ENCODE results near the gene RGPD3.
"Not testable (repeated sequence)": the region's sequence is repeated elsewhere in the genome, so short reads cannot be mapped to it uniquely, and the experiment has no call there.

RGPD3 gene

DNA sequence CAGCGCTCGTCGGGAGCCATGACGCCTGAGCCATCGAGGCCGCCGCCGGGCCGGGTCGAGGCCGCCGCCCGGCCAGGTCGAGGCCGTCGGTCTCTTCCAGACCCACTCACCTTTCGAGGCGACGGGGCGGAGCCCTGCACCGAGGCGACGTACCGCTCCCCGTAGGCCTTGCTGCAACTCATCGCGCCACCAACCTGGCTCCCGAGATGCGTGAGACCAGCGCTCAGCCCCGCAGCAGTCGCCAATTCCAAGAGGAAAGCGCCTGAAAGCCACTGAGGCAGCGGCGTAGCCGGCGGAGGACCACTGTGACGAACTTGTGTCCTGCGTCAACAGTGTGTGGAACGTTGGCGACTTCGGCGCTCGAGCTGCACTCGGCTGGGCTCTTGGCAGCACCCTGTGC lies at the start of gene RGPD3:
Gene RGPD3 (minus strand): TSS at position 307 of the 400 bp plus-strand sequence. CDS start 125 bp downstream, at position 182.
- not testable (repeated sequence) for DNase-seq (ENCODE audit: low read depth in 1 of 2, low spot score in 1 of 2)

DNA sequence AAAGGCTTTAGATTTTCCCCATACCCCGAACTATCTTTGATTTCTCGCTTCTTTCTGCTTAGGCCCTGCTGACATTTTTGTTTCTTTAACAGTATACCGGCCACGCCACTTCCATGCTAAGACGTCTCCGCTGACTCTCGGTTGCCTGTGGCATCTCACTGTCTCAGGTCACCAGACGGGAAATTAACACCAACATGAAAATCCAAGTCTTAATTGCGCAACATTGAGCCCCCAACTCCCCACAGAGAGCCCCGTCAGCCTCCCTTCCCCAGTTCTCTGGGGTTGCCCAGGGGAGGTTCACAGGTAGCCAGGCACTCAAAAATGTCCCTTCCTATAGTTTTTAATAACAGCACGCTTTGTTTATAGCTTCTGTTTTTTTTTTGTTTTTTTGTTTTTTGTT lies 49.1 kb upstream of the RGPD3 start:
- DNase-seq (ENCODE audit: low read depth in 1 of 2, low spot score in 1 of 2): no peak

DNA sequence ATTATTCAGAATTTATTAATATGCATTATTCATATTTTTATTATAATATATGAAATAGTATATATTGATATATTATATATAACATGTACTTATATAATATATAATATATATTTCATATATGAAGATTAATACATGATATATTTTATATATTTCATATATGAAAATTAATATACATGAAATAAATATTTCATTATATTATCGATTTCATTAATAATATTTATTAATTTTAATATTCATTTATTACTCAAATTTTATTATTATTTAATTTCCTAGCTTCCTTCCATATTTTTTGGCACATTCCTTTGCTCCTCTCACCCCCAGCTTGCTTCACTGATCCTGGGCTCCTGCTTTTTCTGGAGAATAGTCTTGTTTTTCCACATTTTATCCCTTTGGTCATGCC lies 48.7 kb upstream of the RGPD3 start:
- DNase-seq (ENCODE audit: low read depth in 1 of 2, low spot score in 1 of 2): no peak

DNA sequence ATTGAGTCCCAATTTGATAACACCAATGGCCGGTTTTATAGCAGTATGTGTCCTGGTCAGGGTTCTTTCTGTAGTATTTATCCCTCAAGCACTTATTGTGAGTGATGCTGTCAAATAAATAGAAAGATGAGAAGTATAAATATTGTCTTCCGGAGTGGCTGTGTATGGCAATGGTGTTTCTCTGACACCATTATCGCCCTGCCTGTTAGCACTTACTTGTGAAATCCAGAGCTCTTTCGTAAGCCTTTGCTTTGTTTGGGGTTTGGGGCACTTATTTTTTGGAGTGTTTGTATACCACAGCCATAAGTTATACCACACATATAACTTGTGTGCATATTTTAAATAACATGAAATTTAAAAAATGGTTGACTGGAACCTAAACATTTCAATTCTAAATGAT lies 48.2 kb upstream of the RGPD3 start:
- DNase-seq (ENCODE audit: low read depth in 1 of 2, low spot score in 1 of 2): no peak

DNA sequence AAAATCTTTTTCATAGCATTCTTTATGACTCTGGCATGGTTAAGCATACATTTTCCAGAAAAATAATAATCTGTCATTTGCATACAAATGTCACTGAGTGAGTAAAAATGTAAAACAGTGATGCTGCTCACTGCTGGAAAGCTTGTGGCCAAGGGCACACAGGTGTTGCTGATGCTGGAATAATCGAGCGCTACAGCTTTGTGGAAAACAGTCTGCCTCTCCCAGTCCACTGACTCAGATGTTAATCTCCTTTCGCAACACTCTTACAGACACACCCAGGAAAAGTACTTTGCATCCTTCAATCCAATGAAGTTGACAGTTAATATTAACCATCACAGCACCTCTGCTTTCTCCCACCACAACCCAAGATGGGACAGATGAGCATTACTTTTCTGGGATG lies 46.6 kb upstream of the RGPD3 start:
- DNase-seq (ENCODE audit: low read depth in 1 of 2, low spot score in 1 of 2): not testable (repeated sequence)

DNA sequence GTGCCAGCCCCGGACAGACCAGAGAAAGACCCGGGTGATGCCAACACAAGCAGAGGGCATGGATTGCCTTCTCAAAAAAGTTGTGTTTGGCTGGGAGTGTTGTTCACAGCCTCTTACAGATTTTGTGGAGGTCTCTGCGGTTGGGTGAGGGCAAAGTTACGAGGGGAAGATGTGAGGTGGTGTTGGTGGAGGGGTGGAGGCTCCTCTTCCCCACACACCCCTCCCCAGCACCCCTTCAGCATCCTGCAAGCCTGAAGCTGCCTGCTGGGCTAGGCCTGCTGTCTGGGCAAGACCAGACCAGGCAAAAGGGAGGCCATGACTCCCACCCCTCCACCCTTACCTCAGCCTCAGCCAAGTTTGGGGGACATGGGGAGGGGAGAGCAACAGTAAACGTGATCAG lies 45.2 kb upstream of the RGPD3 start:
- not testable (repeated sequence) for DNase-seq (ENCODE audit: low read depth in 1 of 2, low spot score in 1 of 2)

DNA sequence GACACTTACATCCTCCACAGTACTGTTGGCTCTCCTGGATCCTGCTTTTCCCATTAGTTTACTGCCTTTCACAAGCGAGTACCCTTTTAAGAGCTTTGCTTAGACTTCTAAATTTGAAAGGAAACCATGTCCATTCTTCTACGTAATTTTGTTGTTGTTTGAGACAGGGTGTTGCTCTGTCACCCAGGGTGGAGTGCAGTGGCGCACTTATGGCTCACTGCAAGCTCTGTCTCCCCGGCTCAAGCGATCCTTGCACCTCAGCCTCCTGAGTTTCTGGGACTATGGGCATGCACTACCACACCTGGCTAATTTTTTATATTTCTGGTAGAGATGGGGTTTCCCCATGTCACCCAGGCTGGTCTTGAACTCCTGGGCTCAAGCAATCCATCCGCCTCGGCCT lies 43.7 kb upstream of the RGPD3 start:
- not testable (repeated sequence) for DNase-seq (ENCODE audit: low read depth in 1 of 2, low spot score in 1 of 2)

DNA sequence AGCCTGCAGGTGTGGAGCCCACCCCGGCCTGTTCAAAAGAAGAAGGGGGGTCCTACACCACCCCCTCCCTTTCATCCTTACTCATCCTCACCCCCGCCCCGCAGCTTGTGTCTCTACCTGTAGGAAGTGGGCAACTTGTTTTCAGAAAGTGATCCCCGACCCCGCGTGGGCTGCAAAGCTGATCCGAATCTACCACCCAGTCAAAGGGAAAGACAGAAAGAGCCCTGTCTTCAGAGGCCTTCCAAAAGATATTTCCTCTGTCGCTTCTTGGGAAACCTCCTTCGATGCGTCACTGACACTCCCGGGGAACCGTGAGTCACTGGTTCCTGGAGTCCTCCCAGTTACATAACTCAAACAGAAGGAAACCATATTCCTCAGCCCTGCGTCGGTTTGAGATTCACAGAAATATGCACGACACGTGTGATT lies 43.3 kb upstream of the RGPD3 start:
- not testable (repeated sequence) for DNase-seq (ENCODE audit: low read depth in 1 of 2, low spot score in 1 of 2)

DNA sequence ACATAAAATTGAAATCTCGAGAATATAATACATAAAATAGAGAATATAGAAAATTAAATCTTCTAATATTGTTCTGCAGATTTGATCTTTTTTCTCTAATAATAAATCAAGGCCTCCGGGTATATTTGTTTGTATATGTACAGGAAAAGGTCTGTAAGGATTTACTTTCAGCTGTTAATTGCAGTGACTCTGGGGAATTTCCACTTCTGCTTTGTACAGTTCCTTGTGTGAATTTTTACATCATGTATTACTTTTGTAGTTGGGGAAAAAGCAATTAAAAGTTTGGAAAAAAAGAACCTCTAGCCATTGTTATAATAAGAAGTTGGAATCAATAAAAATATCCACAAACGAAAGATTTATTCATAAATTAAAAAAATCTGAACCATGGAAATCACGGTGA lies 42.6 kb upstream of the RGPD3 start:
- not testable (repeated sequence) for DNase-seq (ENCODE audit: low read depth in 1 of 2, low spot score in 1 of 2)

DNA sequence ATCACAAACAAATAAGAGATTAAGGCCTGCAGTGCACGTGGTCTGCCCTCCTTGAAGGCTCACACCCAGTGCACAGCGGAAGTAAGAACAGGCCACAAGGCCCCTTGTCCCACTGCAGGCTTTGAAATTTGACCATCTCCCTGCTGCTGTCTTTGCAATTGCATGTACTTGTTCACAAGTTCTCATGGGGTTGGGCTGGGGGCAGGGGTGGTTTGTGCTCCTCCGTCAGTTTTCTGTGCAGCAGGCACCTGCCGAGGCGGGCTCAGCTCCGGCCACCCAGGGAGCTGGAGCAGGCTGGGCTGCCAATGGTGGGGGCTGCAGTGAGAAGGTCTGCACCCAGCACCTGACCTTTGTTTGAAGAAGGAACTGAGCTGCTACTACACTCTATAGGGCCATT lies 41.2 kb upstream of the RGPD3 start:
- not testable (repeated sequence) for DNase-seq (ENCODE audit: low read depth in 1 of 2, low spot score in 1 of 2)

DNA sequence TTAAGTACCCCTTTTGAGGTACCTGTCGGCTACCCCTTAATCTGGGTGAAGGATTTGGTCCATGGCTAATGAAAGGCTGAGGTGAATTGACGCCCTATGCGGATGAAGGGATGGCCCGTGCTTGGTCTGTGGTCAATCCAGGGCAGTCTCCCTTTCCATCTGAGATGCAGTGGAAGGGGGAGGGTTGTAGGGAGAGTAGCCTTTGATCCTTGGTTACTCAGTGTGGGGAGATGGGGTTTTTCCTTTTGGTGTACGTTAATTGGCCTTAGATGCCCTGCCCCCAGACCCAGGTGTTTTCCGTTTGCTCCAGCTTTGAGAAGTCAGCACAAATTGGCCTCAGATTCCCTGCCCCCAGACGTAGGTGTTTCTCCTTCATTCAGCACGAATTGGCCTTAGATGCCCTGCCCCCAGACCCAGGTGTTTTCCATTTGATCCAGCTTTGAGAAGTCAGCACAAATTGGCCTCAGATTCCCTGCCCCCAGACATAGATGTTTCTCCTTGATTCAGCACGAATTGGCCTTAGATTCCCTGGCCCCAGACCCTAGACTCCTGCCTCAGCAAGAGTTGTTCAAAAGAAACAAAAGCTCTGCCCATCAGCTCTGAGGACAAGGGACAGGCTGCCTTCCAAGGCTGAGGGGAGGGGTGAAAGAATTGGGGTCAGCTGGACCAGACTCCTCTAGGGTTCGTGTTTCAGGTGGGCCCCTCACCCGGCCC lies 40.6 kb upstream of the RGPD3 start:
- not testable (repeated sequence) for DNase-seq (ENCODE audit: low read depth in 1 of 2, low spot score in 1 of 2)

DNA sequence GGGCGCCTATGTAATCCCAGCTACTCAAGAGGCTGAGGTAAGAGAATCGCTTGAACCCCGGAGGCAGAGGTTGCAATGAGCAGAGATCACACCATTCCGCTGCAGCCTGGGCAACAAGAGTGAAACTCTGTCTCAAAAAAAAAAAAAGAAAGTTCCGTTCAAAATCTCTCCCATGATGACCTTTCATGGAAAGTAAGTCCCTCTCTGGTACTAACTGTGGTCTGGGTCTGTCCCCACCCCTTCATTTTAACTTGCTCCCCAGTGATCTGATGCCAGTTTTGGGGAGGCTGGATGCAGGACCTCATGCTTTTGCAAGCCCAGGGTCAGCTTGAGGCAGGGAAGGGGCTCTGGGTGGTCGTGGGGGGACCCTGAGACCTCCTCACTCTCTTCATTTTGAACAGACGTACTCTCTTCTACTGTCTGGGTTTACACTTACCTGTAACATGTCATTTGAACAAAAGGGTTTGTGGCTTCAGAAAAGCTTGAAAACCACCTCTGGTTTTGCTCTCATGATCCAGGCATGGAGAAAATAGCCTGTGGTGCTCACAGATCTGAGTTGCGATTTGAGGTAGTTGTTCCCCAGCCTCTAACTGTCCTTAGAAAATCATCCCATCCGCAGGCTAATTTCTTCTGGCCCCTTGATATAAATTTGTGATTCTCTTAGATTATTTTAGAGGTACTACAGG lies 37.9 kb upstream of the RGPD3 start:
- DNase-seq (ENCODE audit: low read depth in 1 of 2, low spot score in 1 of 2): not testable (repeated sequence)

DNA sequence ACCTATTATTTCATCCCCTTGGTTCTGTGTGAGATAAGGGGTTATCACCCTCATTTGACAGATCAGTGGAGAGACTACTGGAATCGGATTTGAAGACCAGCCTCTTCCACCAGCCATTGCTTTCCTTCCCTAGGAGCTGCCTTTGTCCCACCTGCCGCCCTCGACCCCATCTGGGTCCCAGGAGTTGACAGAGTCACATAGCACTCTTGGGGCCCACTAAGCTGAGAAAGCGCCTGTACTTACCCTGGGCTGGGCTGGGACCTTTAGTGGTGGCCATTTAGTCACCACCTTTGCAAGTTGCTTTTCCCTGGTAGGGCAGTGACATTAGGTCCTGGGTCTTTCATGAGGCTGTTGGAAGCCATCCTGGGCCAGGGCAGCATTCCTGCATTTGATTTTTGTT lies 36.6 kb upstream of the RGPD3 start:
- not testable (repeated sequence) for DNase-seq (ENCODE audit: low read depth in 1 of 2, low spot score in 1 of 2)

DNA sequence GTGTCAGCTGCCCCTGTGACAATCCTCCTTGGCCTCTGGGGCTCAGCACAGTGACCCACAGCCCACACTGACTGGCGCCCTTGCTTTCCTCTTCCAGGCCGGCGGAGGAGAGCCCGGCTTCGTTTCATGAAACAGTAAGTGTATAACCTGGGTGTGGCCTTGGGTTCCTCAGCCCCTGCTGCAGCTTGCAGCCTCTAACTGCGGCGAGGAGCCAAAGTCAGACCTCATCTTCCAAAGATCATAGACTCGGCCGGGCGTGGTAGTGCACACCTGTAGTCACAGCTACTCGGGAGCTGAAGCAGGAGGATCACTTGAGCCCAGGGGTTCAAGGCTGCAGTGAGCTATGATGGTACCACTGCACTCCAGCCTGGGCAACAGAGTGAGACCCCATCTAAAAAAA lies 36.0 kb upstream of the RGPD3 start:
- not testable (repeated sequence) for DNase-seq (ENCODE audit: low read depth in 1 of 2, low spot score in 1 of 2)

DNA sequence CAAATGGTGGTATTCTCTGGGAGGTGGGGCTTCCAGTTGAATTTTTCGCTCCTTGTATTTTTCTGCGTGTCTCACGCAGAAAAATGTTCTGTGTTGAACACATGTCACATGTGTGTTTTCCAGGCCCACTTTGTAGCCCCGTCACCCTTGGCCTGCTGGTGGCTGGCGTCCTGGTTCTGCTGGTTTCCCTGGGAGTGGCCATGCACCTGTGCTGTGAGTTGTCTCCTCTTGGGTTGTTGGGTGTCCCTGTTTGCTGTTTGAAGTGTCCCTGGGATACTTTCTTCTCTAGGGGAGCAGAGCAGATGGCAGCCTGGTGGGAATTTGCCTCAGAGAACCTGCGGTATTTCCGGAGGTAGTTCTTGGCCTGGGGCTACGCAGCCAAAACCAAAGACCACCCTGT lies 34.1 kb upstream of the RGPD3 start:
- not testable (repeated sequence) for DNase-seq (ENCODE audit: low read depth in 1 of 2, low spot score in 1 of 2)

DNA sequence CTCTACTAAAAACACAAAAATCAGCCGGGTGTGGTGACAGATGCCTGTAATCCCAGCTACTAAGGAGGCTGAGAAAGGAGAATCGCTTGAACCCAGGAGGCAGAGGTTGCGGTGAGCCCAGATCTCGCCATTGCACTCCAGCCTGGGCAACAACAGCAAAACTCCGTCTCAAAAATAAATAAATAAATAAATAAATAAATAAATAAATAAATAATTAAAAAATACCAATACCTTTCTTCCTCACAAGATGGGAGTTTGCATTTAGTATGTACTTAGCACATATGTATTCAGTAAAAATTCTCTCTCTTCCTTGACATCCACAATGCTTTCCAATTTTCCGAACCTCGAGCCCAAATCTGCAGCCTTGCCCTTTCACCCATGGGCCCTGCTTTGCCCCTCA lies 32.1 kb upstream of the RGPD3 start:
- DNase-seq (ENCODE audit: low read depth in 1 of 2, low spot score in 1 of 2): not testable (repeated sequence)

DNA sequence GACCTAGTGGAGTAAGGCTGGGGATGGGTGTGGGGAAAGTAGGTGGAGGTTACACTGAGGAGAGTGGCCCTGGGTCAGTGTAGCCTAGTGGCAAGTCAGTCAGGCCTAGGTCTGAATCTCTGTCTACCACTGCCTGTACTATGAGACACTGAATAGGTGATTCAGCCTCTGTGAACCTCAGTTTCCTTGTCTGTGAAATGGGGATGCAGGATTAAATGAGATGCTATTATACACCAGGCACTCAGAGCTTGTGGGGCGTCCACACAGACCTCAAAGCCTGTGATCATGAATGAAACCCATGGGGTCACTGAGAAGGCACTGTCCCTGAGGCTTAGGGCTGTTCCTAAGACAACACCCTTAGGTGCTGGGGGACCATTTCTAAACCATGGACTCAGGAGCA lies 30.3 kb upstream of the RGPD3 start:
- not testable (repeated sequence) for DNase-seq (ENCODE audit: low read depth in 1 of 2, low spot score in 1 of 2)

DNA sequence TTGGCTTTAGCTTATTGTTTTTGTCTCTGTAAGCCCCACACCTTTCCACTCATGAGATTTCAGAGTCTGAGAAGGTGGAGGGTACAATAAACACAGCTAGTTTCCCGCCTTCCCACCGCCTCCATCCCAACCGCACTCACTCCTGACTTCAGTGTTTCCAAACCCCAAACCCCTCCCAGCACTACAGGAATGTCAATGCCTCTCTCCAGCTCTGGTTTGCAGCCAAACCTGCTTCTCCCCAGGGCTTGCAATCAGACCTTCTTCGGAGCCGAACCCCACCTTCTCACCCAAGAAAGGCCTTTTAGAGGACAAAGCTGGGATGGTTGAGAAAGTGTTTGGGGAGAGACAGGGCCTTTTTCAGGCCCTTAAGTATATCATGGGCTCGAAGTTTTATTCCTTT lies 24.7 kb upstream of the RGPD3 start:
- DNase-seq (ENCODE audit: low read depth in 1 of 2, low spot score in 1 of 2): not testable (repeated sequence)

DNA sequence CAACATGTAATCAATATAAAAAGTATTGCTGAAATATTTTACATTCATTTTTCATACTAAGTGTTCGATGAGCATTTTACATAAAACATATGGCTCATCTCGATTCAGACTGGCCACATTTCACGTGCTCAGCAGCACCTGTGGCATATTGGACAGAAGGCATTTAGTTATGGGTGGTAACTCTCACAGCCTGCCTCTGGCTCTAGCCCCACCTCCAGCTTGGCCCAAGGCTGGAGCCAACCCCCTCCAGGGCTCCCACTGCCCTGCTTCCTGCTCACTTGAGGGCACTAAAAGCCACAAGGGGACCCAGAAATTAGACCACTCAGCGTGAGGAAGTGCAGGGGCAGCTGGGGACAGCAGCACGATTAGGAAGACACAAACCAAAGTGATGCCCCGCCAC lies 24.2 kb upstream of the RGPD3 start:
- not testable (repeated sequence) for DNase-seq (ENCODE audit: low read depth in 1 of 2, low spot score in 1 of 2)

DNA sequence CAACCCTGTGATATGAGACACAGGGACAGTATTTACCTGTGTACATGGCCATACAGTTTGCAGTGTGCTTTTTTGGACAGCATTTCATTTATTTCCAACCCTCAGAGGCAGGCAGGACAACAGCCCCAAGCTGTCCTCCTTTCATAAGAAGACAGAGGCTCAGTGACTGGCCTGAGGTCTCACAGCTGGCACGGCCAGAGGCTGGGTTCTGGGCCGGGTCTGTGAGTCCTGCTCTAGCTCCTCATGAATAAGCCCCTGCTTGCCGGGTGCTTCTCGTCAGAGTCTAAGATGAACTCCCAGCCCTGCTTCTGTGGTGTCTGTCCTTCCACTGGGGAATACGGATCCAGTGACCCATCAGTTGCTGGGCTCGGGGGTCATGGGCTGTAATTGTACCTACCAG lies 21.5 kb upstream of the RGPD3 start:
- DNase-seq (ENCODE audit: low read depth in 1 of 2, low spot score in 1 of 2): not testable (repeated sequence)

DNA sequence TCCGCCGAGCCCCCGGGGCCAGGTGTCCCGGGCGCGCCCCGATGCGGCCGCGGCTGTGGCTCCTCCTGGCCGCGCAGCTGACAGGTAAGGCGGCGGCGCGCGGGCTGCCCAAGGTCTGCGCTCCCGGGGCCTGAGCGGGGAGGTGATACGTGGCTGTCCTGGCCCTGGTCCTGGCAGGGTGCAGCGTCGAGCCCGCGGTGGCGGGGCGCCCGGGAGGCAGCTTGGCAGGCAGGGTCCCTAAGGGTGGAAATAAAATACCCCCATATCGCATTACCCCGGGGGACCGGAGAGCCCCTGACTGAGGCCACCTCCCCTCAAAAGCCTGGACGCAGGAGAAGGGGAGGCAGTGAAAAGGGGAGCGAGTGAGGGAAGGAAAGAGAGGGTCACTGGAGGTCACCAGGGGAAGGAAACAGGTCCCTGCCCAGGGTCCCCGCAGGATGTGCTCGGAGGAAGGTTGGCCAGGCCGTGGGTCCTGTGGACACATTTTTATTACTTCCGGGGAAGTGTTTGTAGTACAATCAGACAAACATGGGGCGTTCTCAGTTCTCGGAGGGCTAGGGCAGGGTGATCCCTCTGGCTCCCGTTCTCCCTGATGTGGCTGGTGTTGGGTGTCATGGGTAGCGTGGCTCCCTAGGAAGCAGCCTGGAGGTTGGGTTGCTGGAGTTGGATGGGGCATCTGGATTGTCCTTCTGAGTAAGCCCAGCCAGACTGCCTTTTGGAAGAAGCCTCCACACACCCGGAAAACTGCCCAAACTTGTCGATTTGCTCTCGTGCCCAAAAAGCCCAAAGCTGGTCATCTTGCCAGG lies 19.4 kb upstream of the RGPD3 start:
- not testable (repeated sequence) for DNase-seq (ENCODE audit: low read depth in 1 of 2, low spot score in 1 of 2)
